Stimulated activated CD4-positive, alpha-beta T cell treated with anti-CD3 and anti-CD28 coated beads, Interleukin-2, amount 100 ng/mL, for 48 hours (primary cell): ENCODE data around the gene RPL13.

Source experiments
- DNase-seq, 2 donors: peaks; one replicate each; pipeline ENCODE4 v3.0.0-alpha.2; 2020

Gene RPL13

GRCh38 chr16:89545044-89545830 lies 15.2 kb upstream of the RPL13 start:
- DNase-seq, result no peak

GRCh38 chr16:89545831-89546574 lies 14.5 kb upstream of the RPL13 start:
- no peak for DNase-seq

- DNase-seq, result no peak
Measured at GRCh38 chr16:89546781-89547180, 13.7 kb upstream of the RPL13 start.

GRCh38 chr16:89547291-89547690 lies 13.2 kb upstream of the RPL13 start:
- no peak for DNase-seq

GRCh38 chr16:89547860-89548259 lies 12.6 kb upstream of the RPL13 start:
- no peak for DNase-seq

- DNase-seq, result no peak
Measured at GRCh38 chr16:89548344-89549006, 12.0 kb upstream of the RPL13 start.

- no peak for DNase-seq
Measured at GRCh38 chr16:89549007-89549700, 11.3 kb upstream of the RPL13 start.

GRCh38 chr16:89550421-89551007 lies 10.0 kb upstream of the RPL13 start:
- DNase-seq, result no peak

- no peak for DNase-seq
Measured at GRCh38 chr16:89552329-89552728, 8.2 kb upstream of the RPL13 start.

GRCh38 chr16:89552913-89553312 lies 7.6 kb upstream of the RPL13 start:
- DNase-seq, result no peak

- DNase-seq, result no peak
Measured at GRCh38 chr16:89553733-89554132, 6.7 kb upstream of the RPL13 start.

GRCh38 chr16:89554343-89554742 lies 6.1 kb upstream of the RPL13 start:
- no peak for DNase-seq

GRCh38 chr16:89555265-89555664 lies 5.2 kb upstream of the RPL13 start:
- DNase-seq, result no peak

GRCh38 chr16:89555780-89556179 lies 4.7 kb upstream of the RPL13 start:
- no peak for DNase-seq

GRCh38 chr16:89556750-89557689 lies 3.5 kb upstream of the RPL13 start:
- peak; percentile 88 to 94 for DNase-seq

GRCh38 chr16:89557690-89558490 lies 2.6 kb upstream of the RPL13 start:
- no peak for DNase-seq

GRCh38 chr16:89561142-89561883 lies 831 bp downstream of the RPL13 start:
- DNase-seq, result no peak

GRCh38 chr16:89561884-89562599 lies 1.6 kb downstream of the RPL13 start:
- DNase-seq, result no peak

GRCh38 chr16:89562939-89563338 lies 2.5 kb downstream of the RPL13 start:
- DNase-seq, result no peak
